EL (cell line): ENCODE measurements around the gene ADAMTS17.

Experiments used
- DNase-seq: peaks from one replicate; pipeline ENCODE4 v3.0.0-alpha.2; 2016

ADAMTS17 gene

GRCh38 chr15:100008258-100008657 is 333.5 kb downstream of the ADAMTS17 start:
- no peak for DNase-seq

GRCh38 chr15:100007609-100008008 is 334.2 kb downstream of the ADAMTS17 start:
- DNase-seq, result no peak

GRCh38 chr15:100005715-100006114 is 336.1 kb downstream of the ADAMTS17 start:
- no peak for DNase-seq

GRCh38 chr15:100005013-100005412 is 336.8 kb downstream of the ADAMTS17 start:
- peak; percentile 41 for DNase-seq

GRCh38 chr15:100002787-100003536 is 338.8 kb downstream of the ADAMTS17 start:
- no peak for DNase-seq

GRCh38 chr15:100002086-100002620 is 339.6 kb downstream of the ADAMTS17 start:
- DNase-seq, result no peak

GRCh38 chr15:100001405-100001804 is 340.4 kb downstream of the ADAMTS17 start:
- no peak for DNase-seq

GRCh38 chr15:99999282-100000070 is 342.3 kb downstream of the ADAMTS17 start:
- no peak for DNase-seq

GRCh38 chr15:99998661-99999101 is 343.1 kb downstream of the ADAMTS17 start:
- DNase-seq, result peak; percentile 37

GRCh38 chr15:99997112-99997651 is 344.6 kb downstream of the ADAMTS17 start:
- no peak for DNase-seq

GRCh38 chr15:99996660-99997059 is 345.1 kb downstream of the ADAMTS17 start:
- no peak for DNase-seq

GRCh38 chr15:99995543-99995942 is 346.2 kb downstream of the ADAMTS17 start:
- no peak for DNase-seq

- no peak for DNase-seq
Observed at GRCh38 chr15:99994849-99995248, 346.9 kb downstream of the ADAMTS17 start.

- no peak for DNase-seq
Observed at GRCh38 chr15:99993681-99994131, 348.1 kb downstream of the ADAMTS17 start.

- DNase-seq, result no peak
Observed at GRCh38 chr15:99993262-99993661, 348.5 kb downstream of the ADAMTS17 start.

GRCh38 chr15:99992611-99993231 is 349.1 kb downstream of the ADAMTS17 start:
- DNase-seq, result no peak

- no peak for DNase-seq
Observed at GRCh38 chr15:99989095-99989494, 352.7 kb downstream of the ADAMTS17 start.

- DNase-seq, result no peak
Observed at GRCh38 chr15:99987701-99988100, 354.1 kb downstream of the ADAMTS17 start.

- DNase-seq, result no peak
Observed at GRCh38 chr15:99987119-99987506, 354.7 kb downstream of the ADAMTS17 start.

- DNase-seq, result no peak
Observed at GRCh38 chr15:99986297-99987118, 355.3 kb downstream of the ADAMTS17 start.

- DNase-seq, result no peak
Observed at GRCh38 chr15:99985878-99986277, 355.9 kb downstream of the ADAMTS17 start.
